Endothelial cell of umbilical vein (primary cell): ENCODE results near the gene SNED1.

Source experiments
- CTCF ChIP-seq, 2 donors: IDR thresholded peaks; 1 replicate in 1 of 2; 2 replicates in 1 of 2; pipeline ENCODE4 v1.5.1; 2011; ENCODE audit warnings: low read length in 2 of 2, mild to moderate bottlenecking in 2 of 2, moderate library complexity in 2 of 2, control low read depth in 1 of 2, inconsistent platforms in 1 of 2, low read depth in 1 of 2; ENCODE audit not compliant: insufficient read depth in 1 of 2; ENCODE audit errors: extremely low read depth in 1 of 2
- MYC ChIP-seq: IDR thresholded peaks from one replicate; pipeline ENCODE4 v1.6.1; 2011; ENCODE audit warnings: mild to moderate bottlenecking, low read depth, low read length
- POLR2A ChIP-seq: IDR thresholded peaks from 2 replicates; pipeline ENCODE4 v1.6.1; 2012; ENCODE audit warnings: low read depth, mild to moderate bottlenecking, control low read depth, low read length
- POLR2AphosphoS5 ChIP-seq: IDR thresholded peaks from 2 replicates; pipeline ENCODE4 v1.6.1; 2012; ENCODE audit warnings: low read depth, mild to moderate bottlenecking, control low read depth, low read length, moderate library complexity; ENCODE audit not compliant: insufficient read depth

- TF ChIP-seq CTCF (IDR thresholded peaks at IDR 0.05; ENCODE audit: extremely low read depth in 1 of 2, insufficient read depth in 1 of 2, low read depth in 1 of 2, low read length in 2 of 2) (no peak), MYC (no peak), POLR2AphosphoS5 (no peak), POLR2A (no peak)
These were observed 142.9 kb downstream of the SNED1 start for GRCh38 chr2:241141214-241141770.
